IPS-18a (cell line): ENCODE measurements around the gene UCP2.

ENCODE experiments used
- H3K27ac ChIP-seq: one replicate; pipeline ENCODE4 v1.5.1; 2013; ENCODE audit warnings: low read length
- H3K27me3 ChIP-seq: one replicate; pipeline ENCODE4 v1.6.1; 2013; ENCODE audit warnings: mild to moderate bottlenecking, low read length; ENCODE audit not compliant: control insufficient read depth, insufficient read depth
- H3K36me3 ChIP-seq: one replicate; pipeline ENCODE4 v1.6.1; 2013; ENCODE audit warnings: low read depth, low read length; ENCODE audit not compliant: control insufficient read depth
- H3K4me1 ChIP-seq: one replicate; pipeline ENCODE4 v1.6.1; 2013; ENCODE audit warnings: low read depth, low read length; ENCODE audit not compliant: control insufficient read depth
- H3K4me3 ChIP-seq: one replicate; pipeline ENCODE4 v1.5.1; 2013; ENCODE audit warnings: low read length
- H3K9ac ChIP-seq: one replicate; pipeline ENCODE4 v1.6.1; 2013; ENCODE audit warnings: mild to moderate bottlenecking, low read length, moderate library complexity
- H3K9me3 ChIP-seq: one replicate; pipeline ENCODE4 v1.6.1; 2013; ENCODE audit warnings: low read depth, low read length; ENCODE audit not compliant: control insufficient read depth

The UCP2 gene

GRCh38 chr11:73983741-73984538 is 1.3 kb upstream of the UCP2 start:
- Histone ChIP-seq H3K4me1 (peaks cover 23% of the 10 kb centered on the region), H3K9ac (peak overlapping the region; percentile 80), H3K9me3 (no peaks in the 10 kb centered on the region), H3K27ac (peak overlapping the region; percentile 65), H3K36me3 (peaks cover 16% of the 10 kb centered on the region), H3K27me3 (no peaks in the 10 kb centered on the region), H3K4me3 (peak overlapping the region; percentile 92)

GRCh38 chr11:73982990-73983740 is 522 bp upstream of the UCP2 start:
- Histone ChIP-seq H3K4me3 (peak overlapping the region; percentile 92), H3K27me3 (no peaks in the 10 kb centered on the region), H3K36me3 (peaks cover 24% of the 10 kb centered on the region), H3K9ac (peak overlapping the region; percentile 80), H3K27ac (peak overlapping the region; percentile 65), H3K4me1 (peaks cover 23% of the 10 kb centered on the region), H3K9me3 (no peaks in the 10 kb centered on the region)

GRCh38 chr11:73981051-73981805 is 1.4 kb downstream of the UCP2 start:
- H3K36me3 ChIP-seq: peaks cover 43% of the 10 kb centered on the region

GRCh38 chr11:73980001-73980961 is 2.4 kb downstream of the UCP2 start:
- H3K9me3 ChIP-seq: no peaks in the 10 kb centered on the region
- no peak overlapping the region for H3K4me3 ChIP-seq
- no peak overlapping the region for H3K27ac ChIP-seq
- H3K36me3 ChIP-seq: peaks cover 53% of the 10 kb centered on the region
- H3K4me1 ChIP-seq: peaks cover 23% of the 10 kb centered on the region
- H3K9ac ChIP-seq: no peak overlapping the region
- no peaks in the 10 kb centered on the region for H3K27me3 ChIP-seq

More at GRCh38 chr11:73981051-73981805, 1.4 kb downstream of the UCP2 start:
- Histone ChIP-seq H3K27me3 (no peaks in the 10 kb centered on the region), H3K4me3 (peak overlapping the region; percentile 92), H3K27ac (no peak overlapping the region), H3K9ac (peak overlapping the region; percentile 80), H3K9me3 (no peaks in the 10 kb centered on the region), H3K4me1 (peaks cover 23% of the 10 kb centered on the region)

GRCh38 chr11:73978576-73979086 is 4.0 kb downstream of the UCP2 start:
- no peaks in the 10 kb centered on the region for H3K9me3 ChIP-seq
- H3K4me3 ChIP-seq: no peak overlapping the region
- peaks cover 20% of the 10 kb centered on the region for H3K4me1 ChIP-seq
- no peaks in the 10 kb centered on the region for H3K27me3 ChIP-seq
- H3K36me3 ChIP-seq: peaks cover 57% of the 10 kb centered on the region
- H3K9ac ChIP-seq: no peak overlapping the region
- H3K27ac ChIP-seq: no peak overlapping the region

GRCh38 chr11:73977856-73978519 is 4.7 kb downstream of the UCP2 start:
- Histone ChIP-seq H3K27ac (no peak overlapping the region), H3K36me3 (peaks cover 57% of the 10 kb centered on the region), H3K4me3 (no peak overlapping the region), H3K9ac (no peak overlapping the region), H3K27me3 (no peaks in the 10 kb centered on the region), H3K9me3 (no peaks in the 10 kb centered on the region), H3K4me1 (peaks cover 18% of the 10 kb centered on the region)

- peaks cover 57% of the 10 kb centered on the region for H3K36me3 ChIP-seq
Measured at GRCh38 chr11:73976451-73977151, 6.0 kb downstream of the UCP2 start.

GRCh38 chr11:73975479-73975757 is 7.2 kb downstream of the UCP2 start:
- no peaks in the 10 kb centered on the region for H3K27me3 ChIP-seq
- no peak overlapping the region for H3K9ac ChIP-seq
- no peak overlapping the region for H3K27ac ChIP-seq
- no peaks in the 10 kb centered on the region for H3K9me3 ChIP-seq
- H3K4me1 ChIP-seq: peaks cover 4% of the 10 kb centered on the region
- peaks cover 50% of the 10 kb centered on the region for H3K36me3 ChIP-seq
- no peak overlapping the region for H3K4me3 ChIP-seq

More at GRCh38 chr11:73976451-73977151, 6.0 kb downstream of the UCP2 start:
- Histone ChIP-seq H3K9me3 (no peaks in the 10 kb centered on the region), H3K4me3 (no peak overlapping the region), H3K27ac (no peak overlapping the region), H3K4me1 (peaks cover 15% of the 10 kb centered on the region), H3K9ac (no peak overlapping the region), H3K27me3 (no peaks in the 10 kb centered on the region)

GRCh38 chr11:73974604-73975478 is 7.8 kb downstream of the UCP2 start:
- Histone ChIP-seq H3K27me3 (no peaks in the 10 kb centered on the region), H3K27ac (no peak overlapping the region), H3K9me3 (no peaks in the 10 kb centered on the region), H3K4me3 (no peak overlapping the region), H3K36me3 (peaks cover 47% of the 10 kb centered on the region), H3K9ac (no peak overlapping the region), H3K4me1 (no peaks in the 10 kb centered on the region)
